GM18858 (cell line): Measurements from ENCODE around the gene SOCS3.
A peak's percentile ranks its signal among the peaks of the same experiment; 100 is the strongest.

ENCODE experiments used
- ATAC-seq: cut with Tn5 transposase; IDR thresholded peaks from one replicate; pipeline ENCODE4 v1.9.1; 2021; ENCODE audit not compliant: unreplicated experiment

Gene SOCS3

GRCh38 chr17:78351449-78352006 is 8.3 kb downstream of the SOCS3 start:
- ATAC-seq: no peak

GRCh38 chr17:78349891-78350642 is 9.8 kb downstream of the SOCS3 start:
- ATAC-seq: no peak

GRCh38 chr17:78348055-78348770 is 11.7 kb downstream of the SOCS3 start:
- ATAC-seq: no peak

GRCh38 chr17:78347453-78347852 is 12.4 kb downstream of the SOCS3 start:
- ATAC-seq: no peak

- ATAC-seq: no peak
These were observed 13.1 kb downstream of the SOCS3 start for GRCh38 chr17:78346605-78347250.

- ATAC-seq: no peak
These were observed 13.9 kb downstream of the SOCS3 start for GRCh38 chr17:78345791-78346494.

- no peak for ATAC-seq
These were observed 14.7 kb downstream of the SOCS3 start for GRCh38 chr17:78345172-78345571.

GRCh38 chr17:78344666-78345065 is 15.2 kb downstream of the SOCS3 start:
- no peak for ATAC-seq

- no peak for ATAC-seq
These were observed 16.2 kb downstream of the SOCS3 start for GRCh38 chr17:78343543-78344201.

- no peak for ATAC-seq
These were observed 16.7 kb downstream of the SOCS3 start for GRCh38 chr17:78343187-78343542.

- no peak for ATAC-seq
These were observed 17.3 kb downstream of the SOCS3 start for GRCh38 chr17:78342449-78343186.

- no peak for ATAC-seq
These were observed 18.1 kb downstream of the SOCS3 start for GRCh38 chr17:78341559-78342448.

GRCh38 chr17:78340183-78340955 is 19.5 kb downstream of the SOCS3 start:
- ATAC-seq: no peak

- ATAC-seq: no peak
These were observed 21.2 kb downstream of the SOCS3 start for GRCh38 chr17:78338486-78339259.

- peak; percentile 41 for ATAC-seq
These were observed 22.4 kb downstream of the SOCS3 start for GRCh38 chr17:78337244-78338109.

GRCh38 chr17:78335209-78335608 is 24.7 kb downstream of the SOCS3 start:
- ATAC-seq: no peak
